Body of pancreas (tissue), 4 donors: ENCODE measurements around the gene PPP4R3B.

ENCODE experiments used
- POLR2A ChIP-seq, 3 donors: fragments of 450-650 bp; IDR thresholded peaks; one replicate each; pipeline ENCODE4 v1.6.1; 2016; ENCODE audit warnings: antibody characterized with exemption in 3 of 3, mild to moderate bottlenecking in 2 of 3
- TF ChIP-seq, protein P1 (sequence below), 7 experiments: fragments of 450-650 bp in 4 of 7; fragments of 200-600 bp in 3 of 7; sonication (generic) in 3 of 7; IDR thresholded peaks; one replicate each; pipeline ENCODE4 v1.5.1; 2016 to 2019; ENCODE audit warnings: antibody characterized with exemption in 7 of 7

DNA sequence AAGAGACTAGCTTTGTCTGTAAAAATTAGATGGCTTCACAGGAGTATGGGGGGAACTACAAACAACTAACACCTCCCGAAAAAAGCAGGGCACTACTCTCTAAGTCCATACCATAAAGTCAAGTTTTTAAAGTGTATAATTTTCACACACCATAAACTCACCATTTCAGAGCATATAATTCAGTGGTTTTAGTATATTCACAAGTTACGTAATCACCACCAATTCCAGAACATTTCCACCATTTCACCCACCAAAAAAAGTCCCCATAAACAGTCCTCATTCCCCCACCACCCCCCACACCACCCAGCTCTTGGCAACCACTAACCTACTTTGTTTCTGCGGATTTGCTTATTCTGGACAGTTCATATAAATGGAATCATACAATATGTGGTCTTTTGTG is 64.1 kb downstream of the PPP4R3B start:
- TF ChIP-seq, protein P1, sequence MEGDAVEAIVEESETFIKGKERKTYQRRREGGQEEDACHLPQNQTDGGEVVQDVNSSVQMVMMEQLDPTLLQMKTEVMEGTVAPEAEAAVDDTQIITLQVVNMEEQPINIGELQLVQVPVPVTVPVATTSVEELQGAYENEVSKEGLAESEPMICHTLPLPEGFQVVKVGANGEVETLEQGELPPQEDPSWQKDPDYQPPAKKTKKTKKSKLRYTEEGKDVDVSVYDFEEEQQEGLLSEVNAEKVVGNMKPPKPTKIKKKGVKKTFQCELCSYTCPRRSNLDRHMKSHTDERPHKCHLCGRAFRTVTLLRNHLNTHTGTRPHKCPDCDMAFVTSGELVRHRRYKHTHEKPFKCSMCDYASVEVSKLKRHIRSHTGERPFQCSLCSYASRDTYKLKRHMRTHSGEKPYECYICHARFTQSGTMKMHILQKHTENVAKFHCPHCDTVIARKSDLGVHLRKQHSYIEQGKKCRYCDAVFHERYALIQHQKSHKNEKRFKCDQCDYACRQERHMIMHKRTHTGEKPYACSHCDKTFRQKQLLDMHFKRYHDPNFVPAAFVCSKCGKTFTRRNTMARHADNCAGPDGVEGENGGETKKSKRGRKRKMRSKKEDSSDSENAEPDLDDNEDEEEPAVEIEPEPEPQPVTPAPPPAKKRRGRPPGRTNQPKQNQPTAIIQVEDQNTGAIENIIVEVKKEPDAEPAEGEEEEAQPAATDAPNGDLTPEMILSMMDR (IDR thresholded peaks at IDR 0.05), result no peak
- TF ChIP-seq POLR2A (IDR thresholded peaks at IDR 0.05), result no peak
